Naive thymus-derived CD4-positive, alpha-beta T cell (primary cell): ENCODE measurements around the gene ETNK2. TPM values are rescaled to one million over a fixed set of nuclear protein-coding genes. Genes with fewer than 3 reads are reported as not detected.

Experiments used
- ATAC-seq: fragments of 150-1000 bp; cut with Tn5 transposase; 2 replicates; pipeline ENCODE4 v1.10.0; 2021; ENCODE audit warnings: mild to moderate bottlenecking, moderate library complexity
- CTCF ChIA-PET: fragments of 350-600 bp; sonication (Branson Sonifier 250); formaldehyde crosslinking; loops from one replicate; lab custom pipeline; 2021; ENCODE audit warnings: antibody characterized with exemption; lab: Charles Lee
- POLR2A ChIA-PET: fragments of 350-600 bp; sonication (Branson Sonifier 250); formaldehyde crosslinking; loops from one replicate; lab custom pipeline; 2021; ENCODE audit warnings: antibody characterized with exemption, inconsistent platforms; lab: Charles Lee
- DNase-seq, 9 donors: peaks; one replicate each; pipeline versions ENCODE4 v3.0.0 to v3.0.0-alpha.2; 2020 to 2022; ENCODE audit warnings: mixed read lengths in 1 of 9
- H3K27ac ChIP-seq: one replicate; pipeline ENCODE4 v1.7.0; 2013; ENCODE audit warnings: mild to moderate bottlenecking, low read depth, low read length, moderate library complexity
- H3K27me3 ChIP-seq, 2 donors: one replicate each; pipeline ENCODE4 v1.7.0; 2013; ENCODE audit warnings: low read length in 2 of 2, mild to moderate bottlenecking in 2 of 2, moderate library complexity in 2 of 2; ENCODE audit not compliant: control insufficient read depth in 2 of 2, insufficient read depth in 2 of 2
- H3K36me3 ChIP-seq, 3 experiments: 1 replicate in 2 of 3; 2 replicates in 1 of 3; pipeline ENCODE4 v1.7.0; 2013; ENCODE audit warnings: low read length in 3 of 3, mild to moderate bottlenecking in 3 of 3, moderate library complexity in 1 of 3; ENCODE audit not compliant: insufficient read depth in 3 of 3, control insufficient read depth in 2 of 3
- H3K4me1 ChIP-seq, 2 donors: one replicate each; pipeline ENCODE4 v1.7.0; 2013; ENCODE audit warnings: low read length in 2 of 2, mild to moderate bottlenecking in 2 of 2, moderate library complexity in 1 of 2; ENCODE audit not compliant: control insufficient read depth in 2 of 2, insufficient read depth in 2 of 2
- H3K4me3 ChIP-seq: 2 replicates; pipeline ENCODE4 v1.7.0; 2013; ENCODE audit warnings: mild to moderate bottlenecking, low read length
- H3K9me3 ChIP-seq, 3 experiments: 1 replicate in 2 of 3; 2 replicates in 1 of 3; pipeline ENCODE4 v1.7.0; 2013; ENCODE audit warnings: low read length in 3 of 3; ENCODE audit not compliant: control insufficient read depth in 2 of 3
- H3K27ac Mint-ChIP-seq, 9 donors: one replicate each; pipeline ENCODE4 v1.8.0; 2020 to 2022; ENCODE audit warnings: mixed read lengths in 9 of 9, mild to moderate bottlenecking in 8 of 9, moderate library complexity in 5 of 9, inconsistent platforms in 2 of 9
- H3K27me3 Mint-ChIP-seq, 5 donors: one replicate each; pipeline ENCODE4 v1.8.0; 2021 to 2022; ENCODE audit warnings: mixed read lengths in 5 of 5, mild to moderate bottlenecking in 1 of 5
- H3K36me3 Mint-ChIP-seq, 5 donors: one replicate each; pipeline ENCODE4 v1.8.0; 2020 to 2022; ENCODE audit warnings: mixed read lengths in 5 of 5, mild to moderate bottlenecking in 3 of 5, inconsistent platforms in 1 of 5
- H3K4me1 Mint-ChIP-seq, 7 donors: one replicate each; pipeline ENCODE4 v1.8.0; 2020 to 2022; ENCODE audit warnings: mixed read lengths in 7 of 7, mild to moderate bottlenecking in 3 of 7, inconsistent platforms in 1 of 7
- H3K4me3 Mint-ChIP-seq, 10 donors: one replicate each; pipeline ENCODE4 v1.8.0; 2020 to 2022; ENCODE audit warnings: mild to moderate bottlenecking in 10 of 10, mixed read lengths in 10 of 10, moderate library complexity in 6 of 10, inconsistent platforms in 2 of 10
- H3K9me3 Mint-ChIP-seq, 11 donors: one replicate each; pipeline ENCODE4 v1.8.0; 2020 to 2022; ENCODE audit warnings: mixed read lengths in 11 of 11, mild to moderate bottlenecking in 4 of 11, inconsistent platforms in 1 of 11, moderate library complexity in 1 of 11
- intact Hi-C, 2 donors: fragments of 100-400 bp; cut with micrococcal nuclease; formaldehyde crosslinking; loops; one replicate each; pipeline ENCODE4 v1.15.1; 2023
- polyA plus RNA-seq, 2 donors: library from polyadenylated mRNA; unstranded; fragments of 300-500 nt; fragmentation: Illumina TruSeq; gene quantifications; one replicate each; pipeline ENCODE4 v1.2.3, GENCODE V29; 2021
- total RNA-seq, 6 experiments: library from RNA in 5 of 6; stranded (reverse) in 5 of 6; gene quantifications; 1 replicate in 5 of 6; 2 replicates in 1 of 6; pipeline ENCODE4 v1.2.3 and lab custom pipeline; 2021 to 2026

Gene ETNK2
- total and polyA plus RNA-seq, 7 experiments from 2014 or later, result 0.17 to 16.9 (median 4.4) TPM

- Histone ChIP-seq H3K4me3 (no peak overlapping the region), H3K27me3 (no peaks in the 10 kb centered on the region), H3K4me1 (peaks cover 4% of the 10 kb centered on the region in 2 donors), H3K27ac (no peak overlapping the region), H3K36me3 (peaks cover 0 to 5% (median 0%) of the 10 kb centered on the region in 3 experiments), H3K9me3 (no peaks in the 10 kb centered on the region)
- Mint-ChIP-seq H3K27ac (no peak overlapping the region), H3K4me3 (no peak overlapping the region), H3K4me1 (peaks cover 0 to 7% (median 0%) of the 10 kb centered on the region in 7 donors), H3K27me3 (peaks cover 0 to 22% (median 0%) of the 10 kb centered on the region in 5 donors), H3K9me3 (peaks cover 0 to 2% (median 0%) of the 10 kb centered on the region in 11 donors), H3K36me3 (no peaks in the 10 kb centered on the region)
- POLR2A ChIA-PET, result no interaction called here
- CTCF ChIA-PET, result no interaction called here
- no peak for ATAC-seq
- DNase-seq, result no peak
- intact Hi-C loops, result no loop called here
Observed at GRCh38 chr1:204155881-204156280, 4.0 kb upstream of the ETNK2 start.

- peaks cover 4% of the 10 kb centered on the region in 2 donors for H3K4me1 ChIP-seq
- no peak for DNase-seq
- Mint-ChIP-seq H3K27ac (no peak overlapping the region), H3K27me3 (peaks cover 0 to 32% (median 0%) of the 10 kb centered on the region in 5 donors), H3K4me3 (peak overlapping the region in 3 of 10 donors; percentile 1 to 56 (median 10)), H3K36me3 (no peaks in the 10 kb centered on the region), H3K9me3 (peaks cover 0 to 2% (median 0%) of the 10 kb centered on the region in 11 donors), H3K4me1 (peaks cover 2 to 13% (median 9%) of the 10 kb centered on the region in 7 donors)
- H3K36me3 ChIP-seq, result peaks cover 0 to 5% (median 0%) of the 10 kb centered on the region in 3 experiments
- POLR2A ChIA-PET, result interaction anchor here (1.0 kb wide), 1 partner anchor 209 kb away, joined by 3 read pairs; no protein-coding TSS in a partner anchor
- no peak for ATAC-seq
- H3K4me3 ChIP-seq, result no peak overlapping the region
- intact Hi-C loops, result no loop called here
- CTCF ChIA-PET, result interaction anchor here (1.3 kb wide), 1 partner anchor 209 kb away, joined by 5 read pairs; no protein-coding TSS in a partner anchor
- no peaks in the 10 kb centered on the region for H3K9me3 ChIP-seq
- H3K27me3 ChIP-seq, result no peaks in the 10 kb centered on the region
- no peak overlapping the region for H3K27ac ChIP-seq
Observed at GRCh38 chr1:204154568-204155255, 2.9 kb upstream of the ETNK2 start.

GRCh38 chr1:204153667-204154066 is 1.8 kb upstream of the ETNK2 start:
- peak overlapping the region in 2 of 10 donors; percentile 35 to 39 for H3K4me3 Mint-ChIP-seq
- POLR2A ChIA-PET, result no interaction called here

GRCh38 chr1:204152310-204153044 is 633 bp upstream of the ETNK2 start:
- no peaks in the 10 kb centered on the region for H3K36me3 Mint-ChIP-seq

More at GRCh38 chr1:204153667-204154066, 1.8 kb upstream of the ETNK2 start:
- ATAC-seq (no peak), DNase-seq (no peak)
- H3K27ac Mint-ChIP-seq, result peak overlapping the region in 1 of 9 donors; percentile 68
- peaks cover 0 to 37% (median 0%) of the 10 kb centered on the region in 5 donors for H3K27me3 Mint-ChIP-seq
- Histone ChIP-seq H3K27ac (no peak overlapping the region), H3K9me3 (no peaks in the 10 kb centered on the region), H3K4me1 (peaks cover 4% of the 10 kb centered on the region in 2 donors), H3K4me3 (no peak overlapping the region), H3K36me3 (peaks cover 0 to 5% (median 0%) of the 10 kb centered on the region in 3 experiments), H3K27me3 (no peaks in the 10 kb centered on the region)
- CTCF ChIA-PET, result no interaction called here
- H3K4me1 Mint-ChIP-seq, result peaks cover 2 to 17% (median 9%) of the 10 kb centered on the region in 7 donors
- H3K9me3 Mint-ChIP-seq, result peaks cover 0 to 2% (median 0%) of the 10 kb centered on the region in 11 donors
- H3K36me3 Mint-ChIP-seq, result no peaks in the 10 kb centered on the region
- intact Hi-C loops, result loop anchor here in 1 of 2 donors (2.0 kb wide), 1 partner anchor 653 kb away; no protein-coding TSS in a partner anchor

GRCh38 chr1:204150702-204151551 is 917 bp downstream of the ETNK2 start:
- Histone ChIP-seq H3K27ac (peak overlapping the region; percentile 72), H3K27me3 (no peaks in the 10 kb centered on the region), H3K4me3 (peak overlapping the region; percentile 63), H3K4me1 (peaks cover 4% of the 10 kb centered on the region in 2 donors), H3K36me3 (peaks cover 0 to 5% (median 0%) of the 10 kb centered on the region in 3 experiments), H3K9me3 (no peaks in the 10 kb centered on the region)
- Mint-ChIP-seq H3K36me3 (no peaks in the 10 kb centered on the region), H3K9me3 (no peaks in the 10 kb centered on the region), H3K27ac (peak overlapping the region in 6 of 9 donors; percentile 17 to 82 (median 56)), H3K27me3 (peaks cover 0 to 35% (median 0%) of the 10 kb centered on the region in 5 donors), H3K4me3 (peak overlapping the region; percentile 36 to 82 (median 70)), H3K4me1 (peaks cover 2 to 17% (median 9%) of the 10 kb centered on the region in 7 donors)
- intact Hi-C loops, result no loop called here
- DNase-seq (peak in 2 of 9 donors; percentile 22 to 25), ATAC-seq (peak; percentile 22)
- POLR2A ChIA-PET, result no interaction called here
- CTCF ChIA-PET, result no interaction called here

More at GRCh38 chr1:204152310-204153044, 633 bp upstream of the ETNK2 start:
- Mint-ChIP-seq H3K4me3 (peak overlapping the region; percentile 59 to 86 (median 76)), H3K27ac (peak overlapping the region in 4 of 9 donors; percentile 41 to 77 (median 56)), H3K9me3 (no peaks in the 10 kb centered on the region), H3K27me3 (peaks cover 0 to 35% (median 0%) of the 10 kb centered on the region in 5 donors), H3K4me1 (peaks cover 2 to 17% (median 9%) of the 10 kb centered on the region in 7 donors)
- peak overlapping the region; percentile 56 for H3K27ac ChIP-seq
- peaks cover 0 to 5% (median 0%) of the 10 kb centered on the region in 3 experiments for H3K36me3 ChIP-seq
- peak overlapping the region; percentile 39 for H3K4me3 ChIP-seq
- ChIA-PET CTCF (no interaction called here), POLR2A (no interaction called here)
- H3K4me1 ChIP-seq, result peaks cover 4% of the 10 kb centered on the region in 2 donors
- H3K27me3 ChIP-seq, result no peaks in the 10 kb centered on the region
- no peaks in the 10 kb centered on the region for H3K9me3 ChIP-seq
- intact Hi-C loops, result loop anchor here in 1 of 2 donors (1.0 to 2.0 kb wide), 2 partner anchors 23 to 654 kb away; no protein-coding TSS in a partner anchor
- ATAC-seq, result no peak
- no peak for DNase-seq
